SK-N-SH treated with all-trans-retinoic acid at 6 μM for 48 hours (cell line): ENCODE data around the gene FBXL13.

Source experiments
- ATAC-seq: fragments of 200-7000 bp; cut with Tn5 transposase; 3 replicates; pipeline ENCODE4 v1.9.1; 2020; ENCODE audit warnings: mild to moderate bottlenecking, moderate library complexity
- ARNTL ChIP-seq: fragments of 450-650 bp; formaldehyde crosslinking; IDR thresholded peaks from 2 replicates; pipeline ENCODE4 v1.5.0; 2020; ENCODE audit warnings: low read depth, mild to moderate bottlenecking, moderate library complexity, borderline replicate concordance
- BACH2 ChIP-seq: fragments of 250-450 bp; sonication (Bioruptor Pico); IDR thresholded peaks from 2 replicates; pipeline ENCODE4 v1.9.0; 2021; ENCODE audit warnings: mild to moderate bottlenecking, borderline replicate concordance
- CSDC2 ChIP-seq: fragments of 250-450 bp; sonication (Bioruptor Pico); IDR thresholded peaks from 2 replicates; pipeline ENCODE4 v1.5.0; 2020; ENCODE audit warnings: mild to moderate bottlenecking, moderate library complexity
- CSRNP3 ChIP-seq: fragments of 250-450 bp; sonication (Bioruptor Pico); IDR thresholded peaks from 2 replicates; pipeline ENCODE4 v1.5.1; 2021; ENCODE audit warnings: mild to moderate bottlenecking, moderate library complexity
- ESRRG ChIP-seq: fragments of 250-450 bp; sonication (Bioruptor Pico); IDR thresholded peaks from 2 replicates; pipeline ENCODE4 v1.6.1; 2021; ENCODE audit warnings: mild to moderate bottlenecking
- GLIS3 ChIP-seq: fragments of 250-450 bp; sonication (Bioruptor Pico); IDR thresholded peaks from 2 replicates; pipeline ENCODE4 v1.5.0; 2020; ENCODE audit warnings: mild to moderate bottlenecking, moderate library complexity
- ISL1 ChIP-seq: fragments of 250-450 bp; sonication (Bioruptor Pico); IDR thresholded peaks from 2 replicates; pipeline ENCODE4 v2.1.2; 2022; ENCODE audit warnings: mild to moderate bottlenecking, moderate library complexity
- OSR1 ChIP-seq: fragments of 250-450 bp; sonication (Bioruptor Pico); IDR thresholded peaks from 2 replicates; pipeline ENCODE4 v1.8.0; 2022; ENCODE audit warnings: moderate library complexity, mild to moderate bottlenecking, inconsistent platforms
- RARB ChIP-seq: fragments of 250-450 bp; sonication (Bioruptor Pico); IDR thresholded peaks from 2 replicates; pipeline ENCODE4 v1.8.0; 2021; ENCODE audit warnings: mild to moderate bottlenecking, moderate library complexity
- SNAI2 ChIP-seq: fragments of 250-450 bp; sonication (Bioruptor Pico); IDR thresholded peaks from 2 replicates; pipeline ENCODE4 v1.5.0; 2020; ENCODE audit warnings: mild to moderate bottlenecking, moderate library complexity
- TCF4 ChIP-seq: fragments of 250-450 bp; sonication (Bioruptor Pico); IDR thresholded peaks from 2 replicates; pipeline ENCODE4 v1.8.0; 2021; ENCODE audit warnings: mild to moderate bottlenecking, moderate library complexity, borderline replicate concordance
- TOX ChIP-seq: fragments of 250-450 bp; sonication (Bioruptor Pico); IDR thresholded peaks from 2 replicates; pipeline ENCODE4 v1.8.0; 2021; ENCODE audit warnings: mild to moderate bottlenecking, moderate library complexity, borderline replicate concordance
- TSHZ2 ChIP-seq: fragments of 250-450 bp; sonication (Bioruptor Pico); IDR thresholded peaks from 2 replicates; pipeline ENCODE4 v1.5.0; 2020; ENCODE audit warnings: mild to moderate bottlenecking, moderate library complexity
- ZC3H10 ChIP-seq: fragments of 250-450 bp; sonication (Bioruptor Pico); IDR thresholded peaks from 2 replicates; pipeline ENCODE4 v1.5.1; 2021; ENCODE audit warnings: mild to moderate bottlenecking, moderate library complexity
- ZFP30 ChIP-seq: fragments of 450-650 bp; formaldehyde crosslinking; IDR thresholded peaks from 2 replicates; pipeline ENCODE4 v1.5.0; 2022; ENCODE audit warnings: mild to moderate bottlenecking, moderate library complexity
- ZNF565 ChIP-seq: fragments of 450-650 bp; formaldehyde crosslinking; conservative IDR thresholded peaks from 2 replicates; pipeline ENCODE4 v1.5.0; 2020; ENCODE audit warnings: low read depth, mild to moderate bottlenecking, moderate library complexity
- ZNF70 ChIP-seq: fragments of 450-650 bp; formaldehyde crosslinking; IDR thresholded peaks from 2 replicates; pipeline ENCODE4 v1.5.0; 2020; ENCODE audit warnings: mild to moderate bottlenecking, moderate library complexity
- TF ChIP-seq, protein P1 (sequence below): fragments of 250-450 bp; sonication (Bioruptor Pico); IDR thresholded peaks from 2 replicates; pipeline ENCODE4 v1.8.0; 2021; ENCODE audit warnings: low read depth, mild to moderate bottlenecking, moderate library complexity, borderline replicate concordance
- TF ChIP-seq, protein P2 (sequence below): fragments of 250-450 bp; sonication (Bioruptor Pico); IDR thresholded peaks from 2 replicates; pipeline ENCODE4 v1.5.1; 2020; ENCODE audit warnings: low read depth, mild to moderate bottlenecking, moderate library complexity
- TF ChIP-seq, protein P3 (sequence below): fragments of 250-450 bp; sonication (Bioruptor Pico); IDR thresholded peaks from 2 replicates; pipeline ENCODE4 v1.8.0; 2020; ENCODE audit warnings: mild to moderate bottlenecking, moderate library complexity, borderline replicate concordance

The FBXL13 gene

DNA sequence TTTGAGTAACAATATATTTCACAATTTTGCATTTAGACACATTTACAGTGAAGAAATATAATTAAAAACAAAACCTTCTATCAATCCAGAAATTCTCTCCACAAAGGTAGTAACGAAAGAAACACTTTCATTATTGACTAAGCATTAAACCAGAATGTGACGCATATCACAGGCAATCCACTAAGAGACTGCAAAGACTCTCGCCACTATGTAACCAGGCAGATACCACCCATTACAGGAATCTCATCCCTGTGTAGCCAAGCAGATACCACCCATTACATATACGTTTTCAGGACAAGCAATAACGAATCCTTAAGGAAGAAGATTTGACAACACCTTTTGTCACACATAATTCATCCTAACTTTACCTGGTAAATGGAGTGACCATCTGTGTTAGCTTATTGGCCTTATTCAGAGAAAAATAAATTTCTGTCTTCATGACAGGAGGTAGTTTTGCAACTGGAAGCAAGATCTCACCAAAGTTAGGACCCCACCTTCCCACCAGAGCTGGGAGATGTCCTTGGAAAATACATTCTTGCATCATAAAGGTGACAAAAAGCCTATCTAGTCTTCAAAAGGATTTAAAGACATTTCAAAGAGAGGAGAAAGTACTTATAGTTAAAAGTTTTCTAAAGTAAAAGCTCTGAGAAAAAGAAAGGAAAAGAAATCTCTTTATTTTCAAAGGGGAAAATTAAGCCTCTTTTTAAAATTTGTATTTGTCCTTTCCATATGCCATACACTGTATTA, 131.0 kb downstream of the FBXL13 start (continued):
- TF ChIP-seq ARNTL (no peak), ISL1 (no peak)

DNA sequence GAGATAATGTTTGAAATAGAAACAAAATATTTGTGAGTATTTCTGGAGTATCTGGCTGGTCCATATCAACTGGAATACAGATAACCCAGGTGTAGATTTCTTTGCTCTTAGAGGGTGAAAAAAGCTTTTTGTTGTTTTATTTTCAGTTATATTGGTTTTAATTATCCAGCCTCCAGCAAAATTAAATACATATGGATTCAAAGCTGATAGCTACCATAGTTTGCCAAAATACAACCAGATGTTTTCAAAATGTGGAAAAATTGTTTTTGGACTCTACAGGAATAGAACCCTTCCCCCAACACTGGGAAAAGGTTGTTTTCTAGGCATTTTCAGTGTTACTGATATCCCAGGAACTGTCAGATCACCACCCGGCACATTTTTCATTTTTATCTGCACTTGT, 131.7 kb downstream of the FBXL13 start:
- TF ChIP-seq TSHZ2: peak; percentile 58; the same call in 1 of the 2 replicates
- peak; percentile 93 for TF ChIP-seq TCF4 (CRISPR knock-in tag)
- no peak for TF ChIP-seq ZC3H10
- ATAC-seq: peak; percentile 12; the same call in 2 of the 3 replicates

DNA sequence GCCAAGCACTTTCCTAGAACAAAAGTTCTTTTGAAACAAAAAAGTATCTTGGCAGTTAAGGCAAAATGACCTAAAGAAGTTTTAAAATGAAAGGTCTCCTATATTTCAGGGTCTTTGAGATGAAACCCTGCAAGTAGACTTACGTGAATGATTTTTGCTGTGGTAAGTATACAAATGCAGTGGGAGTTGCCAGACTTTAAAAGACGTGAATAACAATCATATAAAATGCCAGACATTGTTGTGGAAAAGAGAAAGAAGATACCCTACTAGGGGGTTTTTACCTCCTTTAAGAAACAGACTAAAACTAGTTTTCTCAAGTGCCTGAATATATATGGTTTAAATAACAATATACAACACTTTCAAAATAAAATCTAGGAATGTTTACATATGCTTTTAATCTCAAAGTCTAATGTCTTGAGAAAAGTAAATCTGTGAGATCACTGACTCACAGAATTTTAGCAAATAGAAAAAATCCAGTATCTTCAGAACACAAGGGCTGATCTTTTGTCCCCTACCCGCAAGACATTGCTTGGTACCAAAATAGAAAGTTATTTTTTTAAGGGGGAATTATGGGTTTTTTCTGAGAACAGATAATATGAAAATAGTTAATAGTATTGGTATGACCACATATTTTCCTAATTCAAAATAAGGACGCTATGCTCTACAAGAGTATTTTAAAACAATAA, 132.3 kb downstream of the FBXL13 start:
- peak; percentile 41 for ATAC-seq
- TF ChIP-seq CSRNP3: no peak
- TF ChIP-seq BACH2 (CRISPR knock-in tag): no peak
- TF ChIP-seq ZFP30: no peak
- TF ChIP-seq RARB (CRISPR knock-in tag): no peak
- TF ChIP-seq TCF4 (CRISPR knock-in tag): no peak
- no peak for TF ChIP-seq ZNF70
- TF ChIP-seq GLIS3 (CRISPR knock-in tag): no peak
- TF ChIP-seq CSDC2 (CRISPR knock-in tag): no peak
- no peak for TF ChIP-seq ISL1
- TF ChIP-seq TSHZ2: no peak
- TF ChIP-seq, protein P1, sequence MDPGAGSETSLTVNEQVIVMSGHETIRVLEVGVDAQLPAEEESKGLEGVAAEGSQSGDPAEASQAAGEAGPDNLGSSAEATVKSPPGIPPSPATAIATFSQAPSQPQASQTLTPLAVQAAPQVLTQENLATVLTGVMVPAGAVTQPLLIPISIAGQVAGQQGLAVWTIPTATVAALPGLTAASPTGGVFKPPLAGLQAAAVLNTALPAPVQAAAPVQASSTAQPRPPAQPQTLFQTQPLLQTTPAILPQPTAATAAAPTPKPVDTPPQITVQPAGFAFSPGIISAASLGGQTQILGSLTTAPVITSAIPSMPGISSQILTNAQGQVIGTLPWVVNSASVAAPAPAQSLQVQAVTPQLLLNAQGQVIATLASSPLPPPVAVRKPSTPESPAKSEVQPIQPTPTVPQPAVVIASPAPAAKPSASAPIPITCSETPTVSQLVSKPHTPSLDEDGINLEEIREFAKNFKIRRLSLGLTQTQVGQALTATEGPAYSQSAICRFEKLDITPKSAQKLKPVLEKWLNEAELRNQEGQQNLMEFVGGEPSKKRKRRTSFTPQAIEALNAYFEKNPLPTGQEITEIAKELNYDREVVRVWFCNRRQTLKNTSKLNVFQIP (CRISPR knock-in tag): no peak
- no peak for TF ChIP-seq ZNF565
- TF ChIP-seq SNAI2 (CRISPR knock-in tag): no peak
- TF ChIP-seq, protein P2, sequence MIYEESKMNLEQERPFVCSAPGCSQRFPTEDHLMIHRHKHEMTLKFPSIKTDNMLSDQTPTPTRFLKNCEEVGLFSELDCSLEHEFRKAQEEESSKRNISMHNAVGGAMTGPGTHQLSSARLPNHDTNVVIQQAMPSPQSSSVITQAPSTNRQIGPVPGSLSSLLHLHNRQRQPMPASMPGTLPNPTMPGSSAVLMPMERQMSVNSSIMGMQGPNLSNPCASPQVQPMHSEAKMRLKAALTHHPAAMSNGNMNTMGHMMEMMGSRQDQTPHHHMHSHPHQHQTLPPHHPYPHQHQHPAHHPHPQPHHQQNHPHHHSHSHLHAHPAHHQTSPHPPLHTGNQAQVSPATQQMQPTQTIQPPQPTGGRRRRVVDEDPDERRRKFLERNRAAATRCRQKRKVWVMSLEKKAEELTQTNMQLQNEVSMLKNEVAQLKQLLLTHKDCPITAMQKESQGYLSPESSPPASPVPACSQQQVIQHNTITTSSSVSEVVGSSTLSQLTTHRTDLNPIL (CRISPR knock-in tag): no peak
- TF ChIP-seq OSR1 (CRISPR knock-in tag): no peak
- TF ChIP-seq, protein P3, sequence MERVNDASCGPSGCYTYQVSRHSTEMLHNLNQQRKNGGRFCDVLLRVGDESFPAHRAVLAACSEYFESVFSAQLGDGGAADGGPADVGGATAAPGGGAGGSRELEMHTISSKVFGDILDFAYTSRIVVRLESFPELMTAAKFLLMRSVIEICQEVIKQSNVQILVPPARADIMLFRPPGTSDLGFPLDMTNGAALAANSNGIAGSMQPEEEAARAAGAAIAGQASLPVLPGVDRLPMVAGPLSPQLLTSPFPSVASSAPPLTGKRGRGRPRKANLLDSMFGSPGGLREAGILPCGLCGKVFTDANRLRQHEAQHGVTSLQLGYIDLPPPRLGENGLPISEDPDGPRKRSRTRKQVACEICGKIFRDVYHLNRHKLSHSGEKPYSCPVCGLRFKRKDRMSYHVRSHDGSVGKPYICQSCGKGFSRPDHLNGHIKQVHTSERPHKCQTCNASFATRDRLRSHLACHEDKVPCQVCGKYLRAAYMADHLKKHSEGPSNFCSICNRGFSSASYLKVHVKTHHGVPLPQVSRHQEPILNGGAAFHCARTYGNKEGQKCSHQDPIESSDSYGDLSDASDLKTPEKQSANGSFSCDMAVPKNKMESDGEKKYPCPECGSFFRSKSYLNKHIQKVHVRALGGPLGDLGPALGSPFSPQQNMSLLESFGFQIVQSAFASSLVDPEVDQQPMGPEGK (CRISPR knock-in tag): no peak
- no peak for TF ChIP-seq ESRRG (CRISPR knock-in tag)
- no peak for TF ChIP-seq TOX (CRISPR knock-in tag)
